Peyer's patch (tissue), 4 donors: ENCODE data around the gene CDK6.

ENCODE experiments used
- POLR2A ChIP-seq, 2 donors: fragments of 450-650 bp; IDR thresholded peaks; one replicate each; pipeline ENCODE4 v1.5.1; 2017; ENCODE audit warnings: antibody characterized with exemption in 2 of 2, mild to moderate bottlenecking in 2 of 2, moderate library complexity in 2 of 2
- TF ChIP-seq, protein P1 (sequence below), 6 experiments: fragments of 450-650 bp in 4 of 6; fragments of 200-600 bp in 2 of 6; sonication (generic) in 1 of 6; IDR thresholded peaks; one replicate each; pipeline ENCODE4 v1.5.1; 2017 to 2019; ENCODE audit warnings: antibody characterized with exemption in 6 of 6, mild to moderate bottlenecking in 3 of 6, moderate library complexity in 1 of 6

DNA sequence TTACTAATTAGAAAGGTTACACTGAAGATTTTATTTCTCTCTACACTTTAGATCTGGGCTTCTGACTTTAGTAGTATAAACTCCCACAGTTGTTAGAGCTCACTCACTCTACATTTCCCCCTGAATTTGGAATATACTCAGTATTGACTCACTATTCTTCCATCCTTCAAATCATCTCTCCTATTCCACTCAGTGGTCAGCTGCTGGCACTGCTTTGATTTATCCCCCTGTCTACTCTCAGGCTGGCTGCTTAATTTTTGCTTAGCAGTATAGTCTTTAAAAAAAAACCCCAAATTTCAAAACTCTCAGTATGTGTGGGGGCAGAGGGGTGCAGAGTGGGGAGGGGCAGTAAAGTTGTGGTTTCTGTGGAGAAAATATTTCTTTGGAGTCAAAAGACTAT lies 68.9 kb downstream of the CDK6 start:
- TF ChIP-seq, protein P1, sequence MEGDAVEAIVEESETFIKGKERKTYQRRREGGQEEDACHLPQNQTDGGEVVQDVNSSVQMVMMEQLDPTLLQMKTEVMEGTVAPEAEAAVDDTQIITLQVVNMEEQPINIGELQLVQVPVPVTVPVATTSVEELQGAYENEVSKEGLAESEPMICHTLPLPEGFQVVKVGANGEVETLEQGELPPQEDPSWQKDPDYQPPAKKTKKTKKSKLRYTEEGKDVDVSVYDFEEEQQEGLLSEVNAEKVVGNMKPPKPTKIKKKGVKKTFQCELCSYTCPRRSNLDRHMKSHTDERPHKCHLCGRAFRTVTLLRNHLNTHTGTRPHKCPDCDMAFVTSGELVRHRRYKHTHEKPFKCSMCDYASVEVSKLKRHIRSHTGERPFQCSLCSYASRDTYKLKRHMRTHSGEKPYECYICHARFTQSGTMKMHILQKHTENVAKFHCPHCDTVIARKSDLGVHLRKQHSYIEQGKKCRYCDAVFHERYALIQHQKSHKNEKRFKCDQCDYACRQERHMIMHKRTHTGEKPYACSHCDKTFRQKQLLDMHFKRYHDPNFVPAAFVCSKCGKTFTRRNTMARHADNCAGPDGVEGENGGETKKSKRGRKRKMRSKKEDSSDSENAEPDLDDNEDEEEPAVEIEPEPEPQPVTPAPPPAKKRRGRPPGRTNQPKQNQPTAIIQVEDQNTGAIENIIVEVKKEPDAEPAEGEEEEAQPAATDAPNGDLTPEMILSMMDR (IDR thresholded peaks at IDR 0.05): no peak
- TF ChIP-seq POLR2A (IDR thresholded peaks at IDR 0.05): no peak
